Caco-2 (cell line): ENCODE results near the gene TMEM95. TPM values are rescaled to one million over a fixed set of nuclear protein-coding genes. Genes with fewer than 3 reads are reported as not detected.

Source experiments
- BruUV-seq: library from RNA; stranded (reverse); fragments of 400-500 nt; replicated peaks from 2 replicates; lab custom pipeline; 2021; lab: Mats Ljungman, UMichigan
- CTCF ChIA-PET: fragments of 300-600 bp; sonication (Branson Sonifier 250); formaldehyde crosslinking; loops from one replicate; lab custom pipeline; 2022; ENCODE audit warnings: antibody characterized with exemption; lab: Charles Lee
- POLR2A ChIA-PET: fragments of 300-600 bp; sonication (Branson Sonifier 250); formaldehyde crosslinking; loops from one replicate; lab custom pipeline; 2022; ENCODE audit warnings: antibody characterized with exemption; lab: Charles Lee
- DNase-seq, 2 experiments: peaks; one replicate each; pipeline versions ENCODE4 v3.0.0 to v3.0.0-alpha.2; 2020 to 2022
- H3K27me3 ChIP-seq: replicated peaks from 2 replicates; pipeline ENCODE4 v1.6.0; 2011; ENCODE audit warnings: low read length; ENCODE audit not compliant: control insufficient read depth, insufficient read depth
- H3K36me3 ChIP-seq: 2 replicates; pipeline ENCODE4 v1.5.1; 2011; ENCODE audit warnings: low read length; ENCODE audit not compliant: control insufficient read depth, insufficient read depth
- H3K4me1 ChIP-seq: fragments of 250-450 bp; sonication (Bioruptor Pico); 2 replicates; pipeline ENCODE4 v1.5.1; 2020; ENCODE audit warnings: mild to moderate bottlenecking
- H3K4me3 ChIP-seq: 2 replicates; pipeline ENCODE4 v1.5.1; 2011; ENCODE audit warnings: low read depth, mild to moderate bottlenecking, control low read depth, low read length
- H3K9me3 ChIP-seq: fragments of 250-450 bp; sonication (Bioruptor Pico); 2 replicates; pipeline ENCODE4 v1.5.1; 2020; ENCODE audit warnings: mild to moderate bottlenecking, moderate library complexity
- H3K27ac Mint-ChIP-seq: one replicate; pipeline ENCODE4 v1.8.0; 2022; ENCODE audit warnings: mixed read lengths; ENCODE audit not compliant: unreplicated experiment
- H3K27me3 Mint-ChIP-seq: one replicate; pipeline ENCODE4 v1.8.0; 2022; ENCODE audit warnings: mixed read lengths; ENCODE audit not compliant: insufficient read depth, unreplicated experiment
- H3K36me3 Mint-ChIP-seq: one replicate; pipeline ENCODE4 v1.8.0; 2022; ENCODE audit warnings: mild to moderate bottlenecking, mixed read lengths; ENCODE audit not compliant: insufficient read depth, unreplicated experiment
- H3K4me1 Mint-ChIP-seq: one replicate; pipeline ENCODE4 v1.8.0; 2022; ENCODE audit warnings: low read depth, mixed read lengths; ENCODE audit not compliant: unreplicated experiment
- H3K4me3 Mint-ChIP-seq: one replicate; pipeline ENCODE4 v1.8.0; 2022; ENCODE audit warnings: mild to moderate bottlenecking, moderate library complexity, mixed read lengths; ENCODE audit not compliant: unreplicated experiment
- H3K9me3 Mint-ChIP-seq: one replicate; pipeline ENCODE4 v1.8.0; 2022; ENCODE audit warnings: mixed read lengths; ENCODE audit not compliant: unreplicated experiment
- CTCF ChIP-seq, 2 experiments: fragments of 200-600 bp in 1 of 2; IDR thresholded peaks; 1 replicate in 1 of 2; 2 replicates in 1 of 2; pipeline versions ENCODE4 v1.5.1 to v1.8.0; 2011 to 2022; ENCODE audit warnings: antibody characterized with exemption in 1 of 2, control low read depth in 1 of 2, inconsistent platforms in 1 of 2, low read depth in 1 of 2, low read length in 1 of 2, mild to moderate bottlenecking in 1 of 2, moderate library complexity in 1 of 2; ENCODE audit not compliant: insufficient read depth in 1 of 2, severe bottlenecking in 1 of 2, unreplicated experiment in 1 of 2
- intact Hi-C: fragments of 100-400 bp; cut with micrococcal nuclease; formaldehyde crosslinking; loops from one replicate; pipeline ENCODE4 v1.10.0; 2022; ENCODE audit not compliant: unreplicated experiment
- total RNA-seq: library from RNA; stranded (reverse); gene quantifications from 2 replicates; pipeline ENCODE4 v1.2.3, GENCODE V29; 2022

Gene TMEM95
- total RNA-seq, 1 experiment from 2014 or later, result not detected

GRCh38 chr17:7355573-7355972 lies 617 bp downstream of the TMEM95 start:
- H3K9me3 ChIP-seq, result no peaks in the 10 kb centered on the region
- CTCF ChIA-PET, result interaction anchor here (0.8 to 1.5 kb wide), 5 partner anchors 21 to 205 kb away, joined by 3 to 8 read pairs (median 7); partner anchors contain the start of gene TMEM102
- Mint-ChIP-seq H3K4me3 (no peak overlapping the region), H3K27ac (no peak overlapping the region), H3K9me3 (no peaks in the 10 kb centered on the region), H3K4me1 (peaks cover 11% of the 10 kb centered on the region), H3K27me3 (no peaks in the 10 kb centered on the region), H3K36me3 (no peaks in the 10 kb centered on the region)
- no peaks in the 10 kb centered on the region for H3K4me1 ChIP-seq
- no peaks in the 10 kb centered on the region for H3K36me3 ChIP-seq
- BruUV-seq, result no TSS peak
- no peak for DNase-seq
- no peaks in the 10 kb centered on the region for H3K27me3 ChIP-seq
- POLR2A ChIA-PET, result no interaction called here
- no peak for TF ChIP-seq CTCF (IDR thresholded peaks at IDR 0.05; ENCODE audit: insufficient read depth in 1 of 2, low read depth in 1 of 2, low read length in 1 of 2, severe bottlenecking in 1 of 2, unreplicated experiment in 1 of 2)
- intact Hi-C loops, result loop anchor here (5.0 kb wide), 1 partner anchor 82 kb away; the partner anchor contains the start of genes FGF11 and TMEM102
- no peak overlapping the region for H3K4me3 ChIP-seq

GRCh38 chr17:7356072-7356549 lies 1.2 kb downstream of the TMEM95 start:
- Mint-ChIP-seq H3K9me3 (no peaks in the 10 kb centered on the region), H3K4me3 (no peak overlapping the region), H3K36me3 (no peaks in the 10 kb centered on the region), H3K27ac (no peak overlapping the region), H3K4me1 (peaks cover 11% of the 10 kb centered on the region), H3K27me3 (no peaks in the 10 kb centered on the region)
- ChIA-PET CTCF (interaction anchor here (0.6 to 1.5 kb wide), 6 partner anchors 21 to 205 kb away, joined by 3 to 8 read pairs (median 5); partner anchors contain the start of gene TMEM102), POLR2A (no interaction called here)
- Histone ChIP-seq H3K4me3 (no peak overlapping the region), H3K4me1 (no peaks in the 10 kb centered on the region), H3K27me3 (no peaks in the 10 kb centered on the region), H3K9me3 (no peaks in the 10 kb centered on the region), H3K36me3 (no peaks in the 10 kb centered on the region)
- no TSS peak for BruUV-seq
- peak; percentile 65 to 73 for TF ChIP-seq CTCF (IDR thresholded peaks at IDR 0.05; ENCODE audit: insufficient read depth in 1 of 2, low read depth in 1 of 2, low read length in 1 of 2, severe bottlenecking in 1 of 2, unreplicated experiment in 1 of 2)
- intact Hi-C loops, result loop anchor here (2.0 to 5.0 kb wide), 2 partner anchors 81 to 205 kb away; partner anchors contain the start of genes FGF11, SENP3 and TMEM102
- DNase-seq, result peak; percentile 78 to 82

- no peaks in the 10 kb centered on the region for H3K36me3 Mint-ChIP-seq
- Histone ChIP-seq H3K36me3 (no peaks in the 10 kb centered on the region), H3K27me3 (no peaks in the 10 kb centered on the region), H3K4me1 (no peaks in the 10 kb centered on the region), H3K9me3 (no peaks in the 10 kb centered on the region), H3K4me3 (no peak overlapping the region)
- no peak for DNase-seq
- H3K4me3 Mint-ChIP-seq, result no peak overlapping the region
- peaks cover 11% of the 10 kb centered on the region for H3K4me1 Mint-ChIP-seq
- no TSS peak for BruUV-seq
- intact Hi-C loops, result loop anchor here (2.0 to 5.0 kb wide), 2 partner anchors 81 to 204 kb away; partner anchors contain the start of genes FGF11, SENP3 and TMEM102
- no peaks in the 10 kb centered on the region for H3K27me3 Mint-ChIP-seq
- H3K9me3 Mint-ChIP-seq, result no peaks in the 10 kb centered on the region
- no peak overlapping the region for H3K27ac Mint-ChIP-seq
- no peak for TF ChIP-seq CTCF (IDR thresholded peaks at IDR 0.05; ENCODE audit: insufficient read depth in 1 of 2, low read depth in 1 of 2, low read length in 1 of 2, severe bottlenecking in 1 of 2, unreplicated experiment in 1 of 2)
- POLR2A ChIA-PET, result no interaction called here
- CTCF ChIA-PET, result interaction anchor here (0.6 to 1.5 kb wide), 3 partner anchors 22 to 80 kb away, joined by 3 to 8 read pairs (median 3); no protein-coding TSS in a partner anchor
Observed at GRCh38 chr17:7356756-7357155, 1.8 kb downstream of the TMEM95 start.
